K562 (cell line): Measurements from ENCODE around the gene AJUBA. TPM values are rescaled to one million over a fixed set of nuclear protein-coding genes. Genes with fewer than 3 reads are reported as not detected.

Experiments
- ATAC-seq: fragments of 200-7000 bp; cut with Tn5 transposase; 3 replicates; pipeline ENCODE4 v1.9.1; 2020; ENCODE audit warnings: moderate library complexity
- BruUV-seq: library from RNA; stranded (reverse); fragments of 400-500 nt; replicated peaks from 2 replicates; lab custom pipeline; 2021; lab: Mats Ljungman, UMichigan
- CTCF ChIA-PET: fragments of 300-600 bp; formaldehyde crosslinking; extraction: SDS; loops from one replicate; lab custom pipeline; 2021; ENCODE audit warnings: low intra/inter-chr PET ratio; lab: Yijun Ruan, JAX
- POLR2A ChIA-PET: fragments of 300-600, 350-650 bp; sonication (Branson Sonifier 250); formaldehyde crosslinking; extraction: SDS; loops from one replicate; lab custom pipeline; 2021; ENCODE audit warnings: antibody characterized with exemption, inconsistent platforms; lab: Yijun Ruan, JAX
- DNase-seq, 4 experiments: peaks; one replicate each; pipeline versions ENCODE4 v3.0.0 to v3.0.0-alpha.2; 2011 to 2018; ENCODE audit warnings: low spot score in 3 of 4, mixed read lengths in 3 of 4; ENCODE audit errors: extremely low read depth in 1 of 4
- FAIRE-seq: peaks from 2 replicates; lab custom pipeline; 2011; peaks lifted over from hg19 to GRCh38; lab: Jason Lieb, UNC
- H2AFZ ChIP-seq: 2 replicates; pipeline ENCODE4 v1.6.0; 2011; ENCODE audit warnings: low read depth, low read length, control low read depth, inconsistent platforms
- H3K27ac ChIP-seq: fragments of 200-600 bp; 3 replicates; pipeline ENCODE4 v1.8.0; 2011; ENCODE audit warnings: low read depth, mild to moderate bottlenecking, control low read depth, inconsistent platforms, low read length, moderate library complexity, mixed read lengths; ENCODE audit errors: extremely low read depth
- H3K27me3 ChIP-seq, 2 experiments: fragments of 300-600 bp in 1 of 2; 2 replicates in 1 of 2; 3 replicates in 1 of 2; pipeline versions ENCODE4 v1.6.0 to v1.8.0; 2011; ENCODE audit warnings: inconsistent platforms in 2 of 2, low read length in 2 of 2, mild to moderate bottlenecking in 1 of 2, mixed read lengths in 1 of 2, moderate library complexity in 1 of 2; ENCODE audit not compliant: control insufficient read depth in 2 of 2, insufficient read depth in 2 of 2
- H3K36me3 ChIP-seq: fragments of 300-600 bp; 3 replicates; pipeline ENCODE4 v1.8.0; 2011; ENCODE audit warnings: mild to moderate bottlenecking, low read length, inconsistent platforms; ENCODE audit not compliant: control insufficient read depth, insufficient read depth
- H3K4me1 ChIP-seq, 2 experiments: fragments of 200-600 bp in 1 of 2; replicated peaks in 1 of 2; 2 replicates in 1 of 2; 3 replicates in 1 of 2; pipeline versions ENCODE4 v1.5.1 to v1.8.0; 2011; ENCODE audit warnings: inconsistent platforms in 2 of 2, low read length in 2 of 2, mild to moderate bottlenecking in 1 of 2, mixed read lengths in 1 of 2, moderate library complexity in 1 of 2; ENCODE audit not compliant: control insufficient read depth in 2 of 2, insufficient read depth in 2 of 2
- H3K4me2 ChIP-seq: 2 replicates; pipeline ENCODE4 v1.6.1; 2011; ENCODE audit warnings: low read length, control low read depth, inconsistent platforms, mixed read lengths; ENCODE audit not compliant: insufficient read depth
- H3K4me3 ChIP-seq: fragments of 200-600 bp; sonication (generic), shearing (Covaris generic); 2 replicates; pipeline ENCODE4 v1.5.1; 2016; ENCODE audit warnings: control low read depth, inconsistent platforms
- H3K79me2 ChIP-seq: fragments of 200-600 bp; 3 replicates; pipeline ENCODE4 v1.8.0; 2011; ENCODE audit warnings: low read length, inconsistent platforms; ENCODE audit not compliant: control insufficient read depth, insufficient read depth
- H3K9ac ChIP-seq, 2 experiments: 2 replicates each; pipeline versions ENCODE4 v1.6.0 to v1.6.1; 2011; ENCODE audit warnings: low read depth in 2 of 2, low read length in 2 of 2, control low read depth in 1 of 2, inconsistent platforms in 1 of 2, mild to moderate bottlenecking in 1 of 2, mixed read lengths in 1 of 2; ENCODE audit not compliant: insufficient read depth in 1 of 2
- H3K9me1 ChIP-seq: one replicate; pipeline ENCODE4 v1.6.0; 2011; ENCODE audit warnings: inconsistent platforms, mild to moderate bottlenecking, low read length, moderate library complexity; ENCODE audit not compliant: control insufficient read depth, insufficient read depth
- H3K9me3 ChIP-seq: replicated peaks from 2 replicates; pipeline ENCODE4 v1.5.1; 2011; ENCODE audit warnings: low read depth, low read length, inconsistent platforms; ENCODE audit not compliant: control insufficient read depth, insufficient read depth
- H4K20me1 ChIP-seq: replicated peaks from 2 replicates; pipeline ENCODE4 v1.6.1; 2011; ENCODE audit warnings: low read length, inconsistent platforms, mixed read lengths; ENCODE audit not compliant: control insufficient read depth, insufficient read depth
- ATF3 ChIP-seq, 2 experiments: fragments of 450-650 bp in 1 of 2; sonication (generic) in 1 of 2; formaldehyde crosslinking in 1 of 2; IDR thresholded peaks in 1 of 2; conservative IDR thresholded peaks in 1 of 2; 2 replicates each; pipeline versions ENCODE4 v1.6.1 to v1.8.1; 2016 to 2023; ENCODE audit warnings: mild to moderate bottlenecking in 2 of 2, moderate library complexity in 2 of 2, inconsistent platforms in 1 of 2, missing genetic modification reagents in 1 of 2
- CHCHD3 ChIP-seq: fragments of 250-450 bp; sonication (Bioruptor Pico); IDR thresholded peaks from 2 replicates; pipeline ENCODE4 v2.1.2; 2022; ENCODE audit warnings: mild to moderate bottlenecking
- E2F5 ChIP-seq: sonication (generic); formaldehyde crosslinking; IDR thresholded peaks from 2 replicates; pipeline ENCODE4 v1.8.0; 2022; ENCODE audit warnings: mild to moderate bottlenecking, missing genetic modification reagents
- ELF2 ChIP-seq: fragments of 250-450 bp; sonication (Bioruptor Pico); IDR thresholded peaks from 2 replicates; pipeline ENCODE4 v1.5.0; 2021; ENCODE audit warnings: mild to moderate bottlenecking
- HDGF ChIP-seq: fragments of 450-650 bp; IDR thresholded peaks from 2 replicates; pipeline ENCODE4 v1.6.1; 2016
- MEIS2 ChIP-seq: fragments of 450-650 bp; IDR thresholded peaks from 2 replicates; pipeline ENCODE4 v1.6.1; 2014; ENCODE audit warnings: mild to moderate bottlenecking; ENCODE audit not compliant: partially characterized antibody
- NFXL1 ChIP-seq: fragments of 450-650 bp; formaldehyde crosslinking; IDR thresholded peaks from 2 replicates; pipeline ENCODE4 v1.4.0; 2021; ENCODE audit warnings: mild to moderate bottlenecking
- RB1 ChIP-seq: fragments of 450-650 bp; IDR thresholded peaks from 2 replicates; pipeline ENCODE4 v1.6.1; 2017; ENCODE audit warnings: low read depth, mild to moderate bottlenecking
- RBBP5 ChIP-seq: fragments of 200-600 bp; sonication (generic); IDR thresholded peaks from 2 replicates; pipeline ENCODE4 v1.6.1; 2012; ENCODE audit warnings: borderline replicate concordance, mild to moderate bottlenecking, low read length, control low read depth, inconsistent platforms; ENCODE audit not compliant: insufficient read depth, poor library complexity, severe bottlenecking
- SMAD4 ChIP-seq: fragments of 250-450 bp; sonication (Bioruptor Pico); conservative IDR thresholded peaks from 2 replicates; pipeline ENCODE4 v1.8.0; 2021; ENCODE audit warnings: inconsistent platforms, mild to moderate bottlenecking, moderate library complexity
- SMARCB1 ChIP-seq: IDR thresholded peaks from 2 replicates; pipeline ENCODE4 v1.6.1; 2011; ENCODE audit warnings: improper control_type of control experiment, low read depth; ENCODE audit not compliant: insufficient read length
- TFAM ChIP-seq: fragments of 250-450 bp; sonication (Bioruptor Pico); conservative IDR thresholded peaks from 2 replicates; pipeline ENCODE4 v1.5.0; 2021; ENCODE audit warnings: mild to moderate bottlenecking, moderate library complexity
- ZNF324 ChIP-seq: fragments of 250-450 bp; sonication (Bioruptor Pico); IDR thresholded peaks from 2 replicates; pipeline ENCODE4 v1.4.0; 2020; ENCODE audit warnings: mild to moderate bottlenecking
- ZNF395 ChIP-seq: fragments of 200-800 bp; sonication (Bioruptor generic); IDR thresholded peaks from 2 replicates; pipeline ENCODE4 v1.6.1; 2017; ENCODE audit warnings: missing genetic modification characterization, missing compliant biosample characterization
- WGBS: fragments of 100-300 bp; shearing (Covaris generic); methylation state at CpG from one replicate; pipeline ENCODE4 v1.1.6; 2016; ENCODE audit warnings: low coverage, mixed read lengths; ENCODE audit not compliant: insufficient coverage; ENCODE audit errors: missing lambda C conversion rate; 5-methylcytosine and 5-hydroxymethylcytosine counted together
- in situ Hi-C: fragments of 300-500 bp; cut with MboI; formaldehyde crosslinking; loops from 4 replicates; pipeline ENCODE4 v1.15.0; 2018; ENCODE audit warnings: inconsistent platforms, mixed read lengths
- intact Hi-C: fragments of 100-400 bp; cut with micrococcal nuclease; formaldehyde crosslinking; loops from 2 replicates; pipeline ENCODE4 v1.14.2; 2022
- polyA plus RNA-seq, 8 experiments: library from polyadenylated mRNA; depleted of rRNA in 4 of 8; stranded (reverse) in 5 of 8; unstranded in 3 of 8; fragments of >200 nt; fragmentation: Nextera tagmentation in 2 of 8; fragmentation: Illumina TruSeq in 1 of 8; extraction: Ambion mirVana in 2 of 8; extraction: Trizol in 1 of 8; gene quantifications; 2 replicates each; pipeline versions ENCODE4 v1.2.1 to v1.2.3, GENCODE V29; 2011 to 2014; ENCODE audit warnings: inconsistent platforms in 1 of 8, missing spikeins in 1 of 8
- total RNA-seq, 7 experiments: library from RNA; depleted of rRNA in 6 of 7; stranded (reverse); fragments of >200 nt in 6 of 7; fragmentation: Illumina TruSeq in 2 of 7; extraction: Trizol in 2 of 7; gene quantifications; 2 replicates each; pipeline versions ENCODE4 v1.2.1 to v1.2.3, GENCODE V29; 2011 to 2021; ENCODE audit warnings: low replicate concordance in 1 of 7

The AJUBA gene
- total and polyA plus RNA-seq, 9 of the 15 experiments (the other 6 are each of a cell fraction or from before 2014, with no cell fraction given), result 0.73 to 4.7 (median 2.8) TPM

GRCh38 chr14:23005451-23006187, 23.3 kb upstream of the AJUBA start:
- intact Hi-C loops, result no loop called here
- WGBS, result 14% methylated on average over 3 of the region's 3 CpGs
- no TSS peak for BruUV-seq
- peaks cover 43% of the 10 kb centered on the region for H3K79me2 ChIP-seq
- CTCF ChIA-PET, result no interaction called here
- no peaks in the 10 kb centered on the region for H3K36me3 ChIP-seq
- in situ Hi-C loops, result no loop called here
- peak overlapping the region; percentile 43; the same call in 1 of the 2 replicates for H3K4me3 ChIP-seq
- POLR2A ChIA-PET, result interaction anchor here (0.7 to 4.0 kb wide), 16 partner anchors 10 to 94 kb away, joined by 3 to 81 read pairs (median 12); partner anchors contain the start of genes ACIN1, C14orf119, CDH24 and PRMT5
- DNase-seq (no peak), ATAC-seq (no peak), FAIRE-seq (no peak)
- H3K9me3 ChIP-seq, result no peaks in the 10 kb centered on the region
- peak overlapping the region in 1 of 2 experiments; percentile 92; a peak in 3 of 4 replicates for H3K9ac ChIP-seq
- H3K9me1 ChIP-seq, result no peaks in the 10 kb centered on the region
- H3K4me2 ChIP-seq, result peak overlapping the region; percentile 84
- no peaks in the 10 kb centered on the region for H4K20me1 ChIP-seq
- no peak overlapping the region for H2AFZ ChIP-seq
- peak overlapping the region; percentile 97 for H3K27ac ChIP-seq
- H3K4me1 ChIP-seq, result peaks cover 18 to 26% of the 10 kb centered on the region in 2 experiments
- no peaks in the 10 kb centered on the region for H3K27me3 ChIP-seq
- TF ChIP-seq ELF2 (CRISPR knock-in tag) (no peak), RBBP5 (no peak), NFXL1 (no peak), CHCHD3 (no peak), RB1 (no peak), ZNF395 (CRISPR knock-in tag) (0 out of 2 replicates have a peak, but pooled peaks have one; percentile 8), HDGF (no peak), ATF3 (IDR thresholded peaks at IDR 0.05) (peak; percentile 18; the same call in 1 of the 2 replicates), ATF3 (CRISPR knock-in tag; conservative IDR thresholded peaks at IDR 0.05) (no peak), ZNF324 (no peak), MEIS2 (peak; percentile 47), SMARCB1 (peak; percentile 96), E2F5 (CRISPR knock-in tag) (no peak), TFAM (no peak), SMAD4 (CRISPR knock-in tag) (no peak)
